ENCODE results near the gene PRDX6. TPM values are rescaled to one million over a fixed set of nuclear protein-coding genes. Genes with fewer than 3 reads are reported as not detected.

Gene PRDX6
- total RNA-seq, 1 experiment from 2014 or later = 270 TPM

DNA sequence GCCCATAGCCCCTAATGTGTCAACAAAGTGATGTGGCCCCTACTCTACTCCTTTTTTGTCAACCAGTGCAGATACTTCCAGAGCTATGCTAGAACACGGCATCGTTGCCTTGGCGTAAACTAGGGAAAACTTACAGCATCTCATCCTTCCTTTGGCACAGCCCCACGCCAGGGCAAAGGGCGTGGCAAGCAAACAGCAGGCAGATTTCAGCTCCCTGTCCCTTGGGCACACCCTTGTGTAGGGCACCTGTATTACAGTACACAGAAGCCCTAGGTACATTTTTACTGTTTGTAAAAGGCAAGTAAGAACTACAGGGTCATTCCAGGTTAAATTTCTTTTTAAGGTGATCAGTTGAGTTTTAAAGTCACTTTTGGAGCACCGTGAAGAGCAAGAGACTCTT is 29.3 kb downstream of the PRDX6 start:
- intact Hi-C loops (cut with micrococcal nuclease; ENCODE audit: unreplicated experiment) = no loop called here
- no TSS peak for BruUV-seq (replicated peaks)

DNA sequence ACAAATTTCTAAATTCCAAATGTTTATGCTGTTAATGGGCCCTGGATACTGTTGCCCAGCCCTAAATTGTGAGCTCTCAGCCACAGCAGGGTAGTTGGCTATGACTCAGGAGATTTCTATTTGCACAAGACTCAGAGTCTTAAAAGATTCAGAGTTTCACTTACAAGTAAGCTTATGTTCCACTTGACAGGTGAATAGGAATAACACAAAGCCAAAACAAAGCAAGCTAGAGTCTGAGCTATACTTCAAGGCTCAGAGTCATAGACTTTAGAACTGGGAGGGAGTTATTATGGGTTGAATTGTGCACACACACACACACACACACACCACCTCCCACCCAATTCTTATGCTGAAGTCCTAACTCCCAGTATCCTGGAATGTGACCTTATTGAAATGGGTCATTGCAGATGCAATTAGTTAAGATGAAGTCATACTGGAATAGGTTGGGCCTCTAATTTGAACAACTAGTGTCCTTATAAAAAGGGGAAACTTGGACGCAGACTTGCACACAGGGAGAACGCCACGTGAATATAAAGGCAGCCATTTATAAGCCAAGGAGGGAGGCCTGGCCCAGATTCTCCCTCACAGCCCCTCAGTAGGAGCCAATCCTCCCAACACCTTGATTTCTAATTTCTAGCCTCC is 30.2 kb downstream of the PRDX6 start:
- Histone ChIP-seq H3K4me3 (ENCODE audit: low read depth, low read length, poor library complexity, severe bottlenecking) (no peak overlapping the region), H3K4me1 (ENCODE audit: insufficient read depth, low read length, poor library complexity, severe bottlenecking) (peaks cover 18% of the 10 kb centered on the region), H3K36me3 (ENCODE audit: insufficient read depth, low read length, poor library complexity, severe bottlenecking) (no peaks in the 10 kb centered on the region), H3K27me3 (replicated peaks; ENCODE audit: insufficient read depth, low read depth, low read length, poor library complexity) (no peaks in the 10 kb centered on the region), H3K27ac (ENCODE audit: low read depth, low read length, poor library complexity, severe bottlenecking) (no peak overlapping the region), H3K9me3 (ENCODE audit: low read depth, low read length, poor library complexity, severe bottlenecking) (no peaks in the 10 kb centered on the region)
- POLR2A ChIA-PET (ENCODE audit: low non-redundant PET) = no interaction called here
- intact Hi-C loops (cut with micrococcal nuclease; ENCODE audit: unreplicated experiment) = no loop called here
- DNase-seq (ENCODE audit: low spot score) = peak; percentile 69
- no TSS peak for BruUV-seq (replicated peaks)
- TF ChIP-seq, protein P1, sequence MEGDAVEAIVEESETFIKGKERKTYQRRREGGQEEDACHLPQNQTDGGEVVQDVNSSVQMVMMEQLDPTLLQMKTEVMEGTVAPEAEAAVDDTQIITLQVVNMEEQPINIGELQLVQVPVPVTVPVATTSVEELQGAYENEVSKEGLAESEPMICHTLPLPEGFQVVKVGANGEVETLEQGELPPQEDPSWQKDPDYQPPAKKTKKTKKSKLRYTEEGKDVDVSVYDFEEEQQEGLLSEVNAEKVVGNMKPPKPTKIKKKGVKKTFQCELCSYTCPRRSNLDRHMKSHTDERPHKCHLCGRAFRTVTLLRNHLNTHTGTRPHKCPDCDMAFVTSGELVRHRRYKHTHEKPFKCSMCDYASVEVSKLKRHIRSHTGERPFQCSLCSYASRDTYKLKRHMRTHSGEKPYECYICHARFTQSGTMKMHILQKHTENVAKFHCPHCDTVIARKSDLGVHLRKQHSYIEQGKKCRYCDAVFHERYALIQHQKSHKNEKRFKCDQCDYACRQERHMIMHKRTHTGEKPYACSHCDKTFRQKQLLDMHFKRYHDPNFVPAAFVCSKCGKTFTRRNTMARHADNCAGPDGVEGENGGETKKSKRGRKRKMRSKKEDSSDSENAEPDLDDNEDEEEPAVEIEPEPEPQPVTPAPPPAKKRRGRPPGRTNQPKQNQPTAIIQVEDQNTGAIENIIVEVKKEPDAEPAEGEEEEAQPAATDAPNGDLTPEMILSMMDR (conservative IDR thresholded peaks at IDR 0.05; ENCODE audit: low read depth, low read length) = no peak
- TF ChIP-seq EZH2 (IDR thresholded peaks at IDR 0.05; ENCODE audit: borderline replicate concordance, low read depth, low read length, poor library complexity, severe bottlenecking) = no peak
- CTCF ChIA-PET = no interaction called here

More for the DNA sequence above, 29.3 kb downstream of the PRDX6 start:
- H3K27me3 ChIP-seq (replicated peaks; ENCODE audit: insufficient read depth, low read depth, low read length, poor library complexity) = no peaks in the 10 kb centered on the region
- no peaks in the 10 kb centered on the region for H3K9me3 ChIP-seq (ENCODE audit: low read depth, low read length, poor library complexity, severe bottlenecking)
- ChIA-PET POLR2A (ENCODE audit: low non-redundant PET) (no interaction called here), CTCF (no interaction called here)
- peaks cover 18% of the 10 kb centered on the region for H3K4me1 ChIP-seq (ENCODE audit: insufficient read depth, low read length, poor library complexity, severe bottlenecking)
- no peaks in the 10 kb centered on the region for H3K36me3 ChIP-seq (ENCODE audit: insufficient read depth, low read length, poor library complexity, severe bottlenecking)
- no peak overlapping the region for H3K27ac ChIP-seq (ENCODE audit: low read depth, low read length, poor library complexity, severe bottlenecking)
- no peak for TF ChIP-seq EZH2 (IDR thresholded peaks at IDR 0.05; ENCODE audit: borderline replicate concordance, low read depth, low read length, poor library complexity, severe bottlenecking)
- TF ChIP-seq, protein P1 (conservative IDR thresholded peaks at IDR 0.05; ENCODE audit: low read depth, low read length) = no peak
- DNase-seq (ENCODE audit: low spot score) = no peak
- no peak overlapping the region for H3K4me3 ChIP-seq (ENCODE audit: low read depth, low read length, poor library complexity, severe bottlenecking)

GRCh38 chr1:173507847-173508209 is 30.7 kb downstream of the PRDX6 start:
- intact Hi-C loops (cut with micrococcal nuclease; ENCODE audit: unreplicated experiment) = no loop called here
- H3K27me3 ChIP-seq (replicated peaks; ENCODE audit: insufficient read depth, low read depth, low read length, poor library complexity) = no peaks in the 10 kb centered on the region
- CTCF ChIA-PET = no interaction called here
- no peak overlapping the region for H3K27ac ChIP-seq (ENCODE audit: low read depth, low read length, poor library complexity, severe bottlenecking)
- TF ChIP-seq, protein P1 (conservative IDR thresholded peaks at IDR 0.05; ENCODE audit: low read depth, low read length) = no peak
- TF ChIP-seq EZH2 (IDR thresholded peaks at IDR 0.05; ENCODE audit: borderline replicate concordance, low read depth, low read length, poor library complexity, severe bottlenecking) = no peak
- no peaks in the 10 kb centered on the region for H3K36me3 ChIP-seq (ENCODE audit: insufficient read depth, low read length, poor library complexity, severe bottlenecking)
- DNase-seq (ENCODE audit: low spot score) = no peak
- H3K4me1 ChIP-seq (ENCODE audit: insufficient read depth, low read length, poor library complexity, severe bottlenecking) = peaks cover 18% of the 10 kb centered on the region
- no peak overlapping the region for H3K4me3 ChIP-seq (ENCODE audit: low read depth, low read length, poor library complexity, severe bottlenecking)
- BruUV-seq (replicated peaks) = no TSS peak
- H3K9me3 ChIP-seq (ENCODE audit: low read depth, low read length, poor library complexity, severe bottlenecking) = no peaks in the 10 kb centered on the region
- POLR2A ChIA-PET (ENCODE audit: low non-redundant PET) = no interaction called here
